B cell (primary cell): Measurements from ENCODE around the gene SETDB2. TPM values are rescaled to one million over a fixed set of nuclear protein-coding genes. Genes with fewer than 3 reads are reported as not detected.

Experiments
- ATAC-seq: fragments of 200-7000 bp; cut with Tn5 transposase; one replicate; pipeline ENCODE4 v1.10.0; 2021; ENCODE audit warnings: low read depth, mild to moderate bottlenecking, moderate number of reproducible peaks, moderate library complexity
- CTCF ChIA-PET: fragments of 350-600 bp; sonication (Branson Sonifier 250); formaldehyde crosslinking; loops from one replicate; lab custom pipeline; 2021; ENCODE audit warnings: antibody characterized with exemption, inconsistent platforms; lab: Charles Lee
- POLR2A ChIA-PET: fragments of 350-600 bp; sonication (Branson Sonifier 250); formaldehyde crosslinking; loops from one replicate; lab custom pipeline; 2021; ENCODE audit warnings: antibody characterized with exemption; lab: Charles Lee
- DNase-seq: peaks from one replicate; pipeline ENCODE4 v3.0.0; 2013
- H2AFZ ChIP-seq: 2 replicates; pipeline ENCODE4 v1.6.1; 2012; ENCODE audit warnings: mild to moderate bottlenecking, low read depth, low read length; ENCODE audit not compliant: insufficient read depth, poor library complexity, severe bottlenecking
- H3K27ac ChIP-seq, 2 donors: 1 replicate in 1 of 2; 2 replicates in 1 of 2; pipeline ENCODE4 v1.5.1; 2012 to 2013; ENCODE audit warnings: low read length in 2 of 2, mild to moderate bottlenecking in 2 of 2, moderate library complexity in 1 of 2
- H3K27me3 ChIP-seq, 4 experiments: fragments of 200-600 bp in 1 of 4; sonication (generic) in 1 of 4; replicated peaks in 1 of 4; 1 replicate in 2 of 4; 2 replicates in 2 of 4; pipeline versions ENCODE4 v1.6.1 to v1.7.0; 2013 to 2016; ENCODE audit warnings: low read length in 3 of 4, mild to moderate bottlenecking in 2 of 4, mixed read lengths in 1 of 4, moderate library complexity in 1 of 4; ENCODE audit not compliant: insufficient read depth in 4 of 4, control insufficient read depth in 3 of 4; ENCODE audit errors: control extremely low read depth in 1 of 4
- H3K36me3 ChIP-seq, 2 experiments: replicated peaks in 1 of 2; 1 replicate in 1 of 2; 2 replicates in 1 of 2; pipeline versions ENCODE4 v1.6.1 to v1.7.1; 2013; ENCODE audit warnings: low read length in 1 of 2; ENCODE audit not compliant: insufficient read depth in 2 of 2, control insufficient read depth in 1 of 2; ENCODE audit errors: control extremely low read depth in 1 of 2, extremely low read depth in 1 of 2
- H3K4me1 ChIP-seq, 2 donors: fragments of 200-600 bp in 1 of 2; sonication (generic) in 1 of 2; 1 replicate in 1 of 2; 2 replicates in 1 of 2; pipeline versions ENCODE4 v1.5.1 to v1.6.1; 2013 to 2017; ENCODE audit warnings: low read length in 2 of 2; ENCODE audit not compliant: control insufficient read depth in 2 of 2, insufficient read depth in 2 of 2
- H3K4me2 ChIP-seq: replicated peaks from 2 replicates; pipeline ENCODE3; 2012; ENCODE audit warnings: mild to moderate bottlenecking, low read depth, low read length; ENCODE audit not compliant: poor library complexity, severe bottlenecking
- H3K4me3 ChIP-seq, 5 experiments: fragments of 200-600 bp in 1 of 5; sonication (generic) in 1 of 5; 1 replicate in 3 of 5; 2 replicates in 2 of 5; pipeline versions ENCODE4 v1.5.1 to v1.7.0; 2011 to 2016; ENCODE audit warnings: low read length in 4 of 5, mild to moderate bottlenecking in 4 of 5, low read depth in 2 of 5, control low read depth in 1 of 5, moderate library complexity in 1 of 5; ENCODE audit not compliant: insufficient read depth in 1 of 5; ENCODE audit errors: control extremely low read depth in 1 of 5, extremely low read depth in 1 of 5
- H3K79me2 ChIP-seq: fragments of 200-600 bp; sonication (generic); one replicate; pipeline ENCODE4 v1.6.0; 2016; ENCODE audit warnings: low read length; ENCODE audit not compliant: control insufficient read depth, insufficient read depth
- H3K9ac ChIP-seq: fragments of 200-600 bp; sonication (generic); 2 replicates; pipeline ENCODE4 v1.6.1; 2017; ENCODE audit warnings: mild to moderate bottlenecking, low read length, moderate library complexity
- H3K9me3 ChIP-seq, 3 donors: one replicate each; pipeline versions ENCODE4 v1.6.1 to v1.7.1; 2013; ENCODE audit warnings: low read length in 2 of 3; ENCODE audit not compliant: control insufficient read depth in 2 of 3, insufficient read depth in 1 of 3; ENCODE audit errors: control extremely low read depth in 1 of 3
- H4K20me1 ChIP-seq: 2 replicates; pipeline ENCODE4 v1.6.0; 2012; ENCODE audit warnings: mild to moderate bottlenecking, low read length; ENCODE audit not compliant: insufficient read depth, control insufficient read depth, poor library complexity, severe bottlenecking
- H3K27ac Mint-ChIP-seq: one replicate; pipeline ENCODE4 v1.8.0; 2021; ENCODE audit warnings: mixed read lengths
- H3K27me3 Mint-ChIP-seq: one replicate; pipeline ENCODE4 v1.8.0; 2021; ENCODE audit warnings: mixed read lengths
- H3K4me1 Mint-ChIP-seq: one replicate; pipeline ENCODE4 v1.8.0; 2021; ENCODE audit warnings: mixed read lengths
- H3K4me3 Mint-ChIP-seq: one replicate; pipeline ENCODE4 v1.8.0; 2021; ENCODE audit warnings: mixed read lengths
- H3K9me3 Mint-ChIP-seq: one replicate; pipeline ENCODE4 v1.8.0; 2022; ENCODE audit warnings: mixed read lengths; ENCODE audit not compliant: insufficient read depth
- EZH2 ChIP-seq: IDR thresholded peaks from 2 replicates; pipeline ENCODE4 v1.6.1; 2012; ENCODE audit warnings: borderline replicate concordance, low read depth, mild to moderate bottlenecking, moderate library complexity, low read length; ENCODE audit not compliant: insufficient read depth, poor library complexity, severe bottlenecking
- WGBS: methylation state at CpG from one replicate; pipeline ENCODE4 v1.1.5; 2013; ENCODE audit warnings: missing lambda C conversion rate; ENCODE audit not compliant: insufficient coverage; 5-methylcytosine and 5-hydroxymethylcytosine counted together
- intact Hi-C: fragments of 100-400 bp; cut with micrococcal nuclease; formaldehyde crosslinking; loops from one replicate; pipeline ENCODE4 v1.10.0; 2022
- polyA plus RNA-seq: library from polyadenylated mRNA; depleted of rRNA; stranded (reverse); fragments of >200 nt; gene quantifications from 2 replicates; pipeline ENCODE4 v1.2.3, GENCODE V29; 2012
- total RNA-seq, 2 donors: library from RNA; stranded (reverse); fragments of 120-200 nt in 1 of 2; gene quantifications; 1 replicate in 1 of 2; 2 replicates in 1 of 2; pipeline versions ENCODE4 v1.2.3 to v1.2.4, GENCODE V29; 2013 to 2022
- TF ChIP-seq, protein P1 (sequence below): fragments of 200-600 bp; IDR thresholded peaks from one replicate; pipeline ENCODE4 v1.8.0; 2022; ENCODE audit warnings: antibody characterized with exemption, mild to moderate bottlenecking

Gene SETDB2
- total and polyA plus RNA-seq, 2 donors (not counting 1 experiment from before 2014, with no cell fraction given): 12.0 to 38.2 TPM

DNA sequence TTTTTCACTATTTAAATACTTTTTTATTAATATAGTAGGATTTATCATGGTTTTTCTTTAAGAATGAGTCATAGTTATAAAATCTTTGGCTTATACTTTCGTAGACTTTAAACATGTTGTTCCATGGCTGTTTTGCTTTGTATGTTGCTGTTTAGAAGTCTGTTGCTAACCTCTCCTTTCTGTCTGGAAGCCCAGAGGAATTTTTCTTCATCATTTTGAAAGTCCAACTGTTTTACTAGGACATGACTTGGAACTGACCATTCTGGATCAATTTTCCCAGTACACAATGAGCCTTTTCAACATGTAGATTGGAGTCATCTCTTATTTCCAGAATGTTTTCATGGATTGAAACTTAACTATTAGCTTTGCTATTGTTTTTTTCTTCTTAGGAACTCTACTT lies 8.1 kb upstream of the SETDB2 start:
- TF ChIP-seq, protein P1, sequence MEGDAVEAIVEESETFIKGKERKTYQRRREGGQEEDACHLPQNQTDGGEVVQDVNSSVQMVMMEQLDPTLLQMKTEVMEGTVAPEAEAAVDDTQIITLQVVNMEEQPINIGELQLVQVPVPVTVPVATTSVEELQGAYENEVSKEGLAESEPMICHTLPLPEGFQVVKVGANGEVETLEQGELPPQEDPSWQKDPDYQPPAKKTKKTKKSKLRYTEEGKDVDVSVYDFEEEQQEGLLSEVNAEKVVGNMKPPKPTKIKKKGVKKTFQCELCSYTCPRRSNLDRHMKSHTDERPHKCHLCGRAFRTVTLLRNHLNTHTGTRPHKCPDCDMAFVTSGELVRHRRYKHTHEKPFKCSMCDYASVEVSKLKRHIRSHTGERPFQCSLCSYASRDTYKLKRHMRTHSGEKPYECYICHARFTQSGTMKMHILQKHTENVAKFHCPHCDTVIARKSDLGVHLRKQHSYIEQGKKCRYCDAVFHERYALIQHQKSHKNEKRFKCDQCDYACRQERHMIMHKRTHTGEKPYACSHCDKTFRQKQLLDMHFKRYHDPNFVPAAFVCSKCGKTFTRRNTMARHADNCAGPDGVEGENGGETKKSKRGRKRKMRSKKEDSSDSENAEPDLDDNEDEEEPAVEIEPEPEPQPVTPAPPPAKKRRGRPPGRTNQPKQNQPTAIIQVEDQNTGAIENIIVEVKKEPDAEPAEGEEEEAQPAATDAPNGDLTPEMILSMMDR: no peak
- TF ChIP-seq EZH2: no peak
- intact Hi-C loops: loop anchor here (5.0 kb wide), 1 partner anchor 64 kb away; no protein-coding TSS in a partner anchor
- H4K20me1 ChIP-seq: no peaks in the 10 kb centered on the region
- CTCF ChIA-PET: interaction anchor here (0.6 to 1.7 kb wide), 3 partner anchors 136 to 192 kb away, joined by 3 to 6 read pairs (median 3); no protein-coding TSS in a partner anchor
- Mint-ChIP-seq H3K4me3 (no peak overlapping the region), H3K4me1 (peaks cover 18% of the 10 kb centered on the region), H3K27ac (no peak overlapping the region), H3K9me3 (no peaks in the 10 kb centered on the region), H3K27me3 (no peaks in the 10 kb centered on the region)
- no peak overlapping the region for H3K4me2 ChIP-seq
- no peak overlapping the region for H3K27ac ChIP-seq
- H2AFZ ChIP-seq: no peak overlapping the region
- H3K4me3 ChIP-seq: no peak overlapping the region
- H3K9me3 ChIP-seq: no peaks in the 10 kb centered on the region
- H3K9ac ChIP-seq: no peak overlapping the region
- no CpG with 5 or more reads among the region's 1 CpG for whole genome bisulfite sequencing
- peaks cover 0 to 5% of the 10 kb centered on the region in 2 experiments for H3K36me3 ChIP-seq
- POLR2A ChIA-PET: interaction anchor here (0.6 kb wide), 1 partner anchor 86 kb away, joined by 6 read pairs; no protein-coding TSS in a partner anchor
- H3K79me2 ChIP-seq: no peaks in the 10 kb centered on the region
- H3K4me1 ChIP-seq: peaks cover 13 to 14% of the 10 kb centered on the region in 2 donors
- no peaks in the 10 kb centered on the region for H3K27me3 ChIP-seq
- ATAC-seq (no peak), DNase-seq (no peak)

DNA sequence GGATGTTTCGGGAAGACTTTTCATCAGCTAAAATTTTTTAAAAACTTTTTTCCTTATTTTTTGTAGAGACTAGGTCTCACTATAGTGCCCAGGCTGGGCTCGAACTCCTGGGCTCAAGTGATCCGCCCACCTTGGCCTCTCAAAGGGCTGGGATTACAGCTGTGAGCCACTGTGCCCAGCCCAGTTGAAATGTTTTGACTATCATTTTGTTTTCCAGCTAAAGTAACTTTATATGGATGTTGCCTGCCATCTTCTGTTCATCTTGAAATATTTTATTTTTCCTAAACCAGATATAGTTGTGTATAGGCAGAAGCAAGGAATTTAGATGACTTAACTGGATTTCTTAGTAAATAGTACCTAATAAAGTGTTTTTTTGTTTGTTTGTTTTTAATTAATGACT lies 7.2 kb upstream of the SETDB2 start:
- Histone ChIP-seq H3K27ac (no peak overlapping the region), H3K9ac (no peak overlapping the region), H3K4me1 (peaks cover 13 to 14% of the 10 kb centered on the region in 2 donors), H4K20me1 (no peaks in the 10 kb centered on the region), H3K79me2 (no peaks in the 10 kb centered on the region), H2AFZ (no peak overlapping the region), H3K9me3 (no peaks in the 10 kb centered on the region), H3K4me2 (no peak overlapping the region), H3K27me3 (no peaks in the 10 kb centered on the region), H3K36me3 (peaks cover 0 to 5% of the 10 kb centered on the region in 2 experiments), H3K4me3 (no peak overlapping the region)
- ATAC-seq (no peak), DNase-seq (no peak)
- no peak overlapping the region for H3K4me3 Mint-ChIP-seq
- H3K27me3 Mint-ChIP-seq: no peaks in the 10 kb centered on the region
- TF ChIP-seq, protein P1: no peak
- TF ChIP-seq EZH2: no peak
- H3K27ac Mint-ChIP-seq: no peak overlapping the region
- intact Hi-C loops: loop anchor here (5.0 kb wide), 1 partner anchor 65 kb away; no protein-coding TSS in a partner anchor
- peaks cover 21% of the 10 kb centered on the region for H3K4me1 Mint-ChIP-seq
- ChIA-PET POLR2A (no interaction called here), CTCF (interaction anchor here (1.7 kb wide), 1 partner anchor 170 kb away, joined by 6 read pairs; no protein-coding TSS in a partner anchor)
- no peaks in the 10 kb centered on the region for H3K9me3 Mint-ChIP-seq
- 67% methylated on average over 2 of the region's 3 CpGs for WGBS
